HepG2 (cell line): ENCODE data around the gene PCP4. TPM values are rescaled to one million over a fixed set of nuclear protein-coding genes. Genes with fewer than 3 reads are reported as not detected.

Source experiments
- ATAC-seq: fragments of 200-7000 bp; cut with Tn5 transposase; 3 replicates; pipeline ENCODE4 v1.9.1; 2020; ENCODE audit warnings: mild to moderate bottlenecking, moderate library complexity
- BruUV-seq: library from RNA; stranded (reverse); fragments of 400-500 nt; replicated peaks from 2 replicates; lab custom pipeline; 2021; lab: Mats Ljungman, UMichigan
- CTCF ChIA-PET: fragments of 300-600 bp; formaldehyde crosslinking; extraction: SDS; loops from one replicate; lab custom pipeline; 2021; ENCODE audit warnings: low total read pairs, inconsistent platforms, low intra/inter-chr PET ratio; lab: Yijun Ruan, JAX
- POLR2A ChIA-PET: fragments of 350-600 bp; sonication (Branson Sonifier 250); formaldehyde crosslinking; loops from one replicate; lab custom pipeline; 2020; ENCODE audit warnings: antibody characterized with exemption, inconsistent platforms; lab: Yijun Ruan, JAX
- DNase-seq: peaks from one replicate; pipeline ENCODE4 v3.0.0-alpha.2; 2015; ENCODE audit warnings: low spot score
- FAIRE-seq: peaks from 3 replicates; lab custom pipeline; 2011; peaks lifted over from hg19 to GRCh38; lab: Jason Lieb, UNC
- H2AFZ ChIP-seq: one replicate; pipeline ENCODE4 v1.6.1; 2011; ENCODE audit warnings: low read length, inconsistent platforms
- H3K27ac ChIP-seq: fragments of 300-600 bp; 3 replicates; pipeline ENCODE4 v1.8.0; 2011; ENCODE audit warnings: mixed run types, mild to moderate bottlenecking, mixed read lengths, low read length, inconsistent platforms; ENCODE audit not compliant: insufficient read depth; ENCODE audit errors: extremely low read length
- H3K27me3 ChIP-seq, 2 experiments: fragments of 200-600 bp in 1 of 2; 2 replicates in 1 of 2; 3 replicates in 1 of 2; pipeline versions ENCODE4 v1.6.0 to v1.8.0; 2011; ENCODE audit warnings: low read length in 2 of 2, mild to moderate bottlenecking in 2 of 2, moderate library complexity in 2 of 2, inconsistent platforms in 1 of 2; ENCODE audit not compliant: insufficient read depth in 2 of 2, control insufficient read depth in 1 of 2
- H3K36me3 ChIP-seq, 2 experiments: fragments of 200-600 bp in 1 of 2; replicated peaks in 1 of 2; 2 replicates in 1 of 2; 3 replicates in 1 of 2; pipeline versions ENCODE4 v1.5.1 to v1.8.0; 2011; ENCODE audit warnings: low read length in 2 of 2, inconsistent platforms in 1 of 2; ENCODE audit not compliant: insufficient read depth in 2 of 2, control insufficient read depth in 1 of 2
- H3K4me1 ChIP-seq: 2 replicates; pipeline ENCODE4 v1.5.1; 2012; ENCODE audit warnings: low read length, inconsistent platforms; ENCODE audit not compliant: insufficient read depth
- H3K4me2 ChIP-seq: 2 replicates; pipeline ENCODE4 v1.6.0; 2011; ENCODE audit warnings: low read depth, low read length, inconsistent platforms
- H3K4me3 ChIP-seq, 3 experiments: fragments of 200-600 bp in 1 of 3; sonication (generic), shearing (Covaris generic) in 1 of 3; replicated peaks in 1 of 3; 2 replicates each; pipeline ENCODE4 v1.5.1; 2011 to 2016; ENCODE audit warnings: low read length in 3 of 3, inconsistent platforms in 2 of 3, low read depth in 2 of 3, mild to moderate bottlenecking in 2 of 3, control low read depth in 1 of 3, mixed read lengths in 1 of 3; ENCODE audit not compliant: insufficient read depth in 1 of 3
- H3K79me2 ChIP-seq: one replicate; pipeline ENCODE4 v1.6.1; 2011; ENCODE audit warnings: low read length, inconsistent platforms; ENCODE audit not compliant: insufficient read depth
- H3K9ac ChIP-seq: 2 replicates; pipeline ENCODE4 v1.6.0; 2011; ENCODE audit warnings: mild to moderate bottlenecking, low read depth, low read length, inconsistent platforms; ENCODE audit not compliant: insufficient read depth
- H3K9me3 ChIP-seq: 2 replicates; pipeline ENCODE4 v1.5.1; 2012; ENCODE audit warnings: mild to moderate bottlenecking, low read length
- H4K20me1 ChIP-seq: 2 replicates; pipeline ENCODE4 v1.6.0; 2011; ENCODE audit warnings: inconsistent platforms, mild to moderate bottlenecking, low read length, moderate library complexity; ENCODE audit not compliant: insufficient read depth
- AHDC1 ChIP-seq: sonication (generic); formaldehyde crosslinking; IDR thresholded peaks from 2 replicates; pipeline ENCODE4 v1.5.1; 2020; ENCODE audit warnings: mild to moderate bottlenecking, missing genetic modification reagents, borderline replicate concordance
- ELF4 ChIP-seq: sonication (generic); formaldehyde crosslinking; IDR thresholded peaks from 2 replicates; pipeline ENCODE4 v1.5.0; 2020; ENCODE audit warnings: missing genetic modification reagents, mild to moderate bottlenecking, moderate library complexity, borderline replicate concordance
- ETV6 ChIP-seq: sonication (generic); formaldehyde crosslinking; conservative IDR thresholded peaks from 2 replicates; pipeline ENCODE4 v1.4.0; 2020; ENCODE audit warnings: missing genetic modification reagents
- NR2F1 ChIP-seq, 2 experiments: fragments of 450-650 bp in 1 of 2; formaldehyde crosslinking in 1 of 2; IDR thresholded peaks; 2 replicates each; pipeline versions ENCODE4 v1.5.0 to v1.6.1; 2016 to 2020; ENCODE audit warnings: mild to moderate bottlenecking in 1 of 2, missing compliant biosample characterization in 1 of 2, missing genetic modification reagents in 1 of 2, moderate library complexity in 1 of 2
- RAD51 ChIP-seq: fragments of 450-650 bp; IDR thresholded peaks from 2 replicates; pipeline ENCODE4 v1.6.1; 2016; ENCODE audit warnings: borderline replicate concordance
- ZNF549 ChIP-seq: sonication (generic); formaldehyde crosslinking; IDR thresholded peaks from 2 replicates; pipeline ENCODE4 v1.5.0; 2020; ENCODE audit warnings: missing genetic modification reagents
- ZNF558 ChIP-seq: sonication (generic); formaldehyde crosslinking; IDR thresholded peaks from 2 replicates; pipeline ENCODE4 v1.9.0; 2022; ENCODE audit warnings: mild to moderate bottlenecking, missing genetic modification reagents, borderline replicate concordance
- WGBS: methylation state at CpG from one replicate; pipeline ENCODE4 v1.1.6; 2017; ENCODE audit warnings: low lambda C conversion rate; 5-methylcytosine and 5-hydroxymethylcytosine counted together
- in situ Hi-C: cut with HindIII; loops from 2 replicates; pipeline ENCODE4 v1.10.0; 2017; ENCODE audit warnings: low pct_unique_long_range_greater_than_20kb; ENCODE audit not compliant: extremely low pct_ligation_motif_present
- intact Hi-C: fragments of 100-400 bp; cut with micrococcal nuclease; formaldehyde crosslinking; loops from one replicate; pipeline ENCODE4 v1.10.0; 2022; ENCODE audit not compliant: unreplicated experiment
- polyA plus RNA-seq, 8 experiments: library from polyadenylated mRNA; depleted of rRNA in 3 of 8; stranded (reverse) in 7 of 8; unstranded in 1 of 8; fragments of >200 nt; fragmentation: Illumina TruSeq in 4 of 8; extraction: Trizol in 4 of 8; gene quantifications; 2 replicates each; pipeline versions ENCODE4 v1.2.1 to v1.2.3, GENCODE V29; 2011 to 2016; ENCODE audit warnings: low read depth in 4 of 8, missing spikeins in 1 of 8, mixed read lengths in 1 of 8; ENCODE audit not compliant: insufficient read depth in 1 of 8
- total RNA-seq, 5 experiments: library from RNA; depleted of rRNA; stranded (reverse); fragments of >200 nt; fragmentation: Illumina TruSeq; extraction: Trizol; gene quantifications; 2 replicates each; pipeline ENCODE4 v1.2.3, GENCODE V29; 2016; ENCODE audit warnings: low read depth in 1 of 5

PCP4 gene
- total and polyA plus RNA-seq, 2 of the 13 experiments (the other 11 are each of a cell fraction or from before 2014, with no cell fraction given) = not detected

GRCh38 chr21:39843483-39843882 lies 23.8 kb upstream of the PCP4 start:
- Histone ChIP-seq H3K27me3 (no peaks in the 10 kb centered on the region), H3K79me2 (no peaks in the 10 kb centered on the region), H3K4me3 (no peak overlapping the region), H3K4me2 (no peak overlapping the region), H3K9ac (no peak overlapping the region), H3K27ac (no peak overlapping the region), H4K20me1 (no peaks in the 10 kb centered on the region), H3K4me1 (no peaks in the 10 kb centered on the region), H3K9me3 (peaks cover 96% of the 10 kb centered on the region), H3K36me3 (no peaks in the 10 kb centered on the region), H2AFZ (no peak overlapping the region)
- no TSS peak for BruUV-seq
- ATAC-seq = no peak
- no peak for FAIRE-seq
- in situ Hi-C loops = no loop called here
- WGBS = 43% methylated on average over 4 of the region's 4 CpGs
- TF ChIP-seq NR2F1 (CRISPR knock-in tag; IDR thresholded peaks at IDR 0.05) (no peak), ZNF558 (CRISPR knock-in tag) (no peak)
- intact Hi-C loops = no loop called here
- ChIA-PET POLR2A (no interaction called here), CTCF (no interaction called here)
- DNase-seq = no peak

GRCh38 chr21:39843916-39844315 lies 23.3 kb upstream of the PCP4 start:
- POLR2A ChIA-PET = no interaction called here
- TF ChIP-seq ZNF549 (CRISPR knock-in tag) = no peak
- TF ChIP-seq RAD51 = peak; percentile 68; the same call in 1 of the 2 replicates
- TF ChIP-seq ETV6 (CRISPR knock-in tag) = no peak
- no peak for TF ChIP-seq AHDC1 (CRISPR knock-in tag)
- TF ChIP-seq ELF4 (CRISPR knock-in tag) = no peak
- TF ChIP-seq, all 625 proteins: peak for 1
- Histone ChIP-seq H3K4me1 (no peaks in the 10 kb centered on the region), H3K36me3 (no peaks in the 10 kb centered on the region), H3K9ac (no peak overlapping the region), H4K20me1 (no peaks in the 10 kb centered on the region), H3K27ac (no peak overlapping the region), H3K4me2 (no peak overlapping the region), H3K27me3 (no peaks in the 10 kb centered on the region), H3K4me3 (no peak overlapping the region), H2AFZ (no peak overlapping the region), H3K79me2 (no peaks in the 10 kb centered on the region), H3K9me3 (peaks cover 96% of the 10 kb centered on the region)
- CTCF ChIA-PET = no interaction called here
- FAIRE-seq (no peak), ATAC-seq (no peak), DNase-seq (no peak)
- in situ Hi-C loops = no loop called here
- no TSS peak for BruUV-seq
- 26% methylated on average over 5 of the region's 5 CpGs for WGBS
- intact Hi-C loops = no loop called here
